ENCODE data around the gene APBA2.

- TF ChIP-seq CTCF (IDR thresholded peaks at IDR 0.05) (no peak), POLR2AphosphoS5 (IDR thresholded peaks at IDR 0.05) (no peak), POLR2A (IDR thresholded peaks at IDR 0.05; ENCODE audit: low read depth) (no peak)
Observed at GRCh38 chr15:28985691-28986090, 99.9 kb downstream of the APBA2 start.
